Neural crest cell (in vitro differentiated cells): ENCODE measurements around the gene TFEC. TPM values are rescaled to one million over a fixed set of nuclear protein-coding genes. Genes with fewer than 3 reads are reported as not detected.

Experiments
- DNase-seq: peaks from one replicate; pipeline ENCODE4 v3.0.0; 2021; ENCODE audit warnings: low read depth, mixed read lengths, low spot score
- H3K27ac Mint-ChIP-seq: one replicate; pipeline ENCODE4 v1.8.0; 2021; ENCODE audit warnings: mild to moderate bottlenecking, mixed read lengths; ENCODE audit not compliant: unreplicated experiment
- H3K27me3 Mint-ChIP-seq: 2 replicates; pipeline ENCODE4 v1.8.0; 2021; ENCODE audit warnings: low read depth, mild to moderate bottlenecking, mixed read lengths
- H3K36me3 Mint-ChIP-seq: 2 replicates; pipeline ENCODE4 v1.8.0; 2021; ENCODE audit warnings: low read depth, mild to moderate bottlenecking, mixed read lengths
- H3K4me1 Mint-ChIP-seq: 2 replicates; pipeline ENCODE4 v1.8.0; 2021; ENCODE audit warnings: mixed read lengths
- H3K4me3 Mint-ChIP-seq: one replicate; pipeline ENCODE4 v1.8.0; 2021; ENCODE audit warnings: mild to moderate bottlenecking, mixed read lengths
- H3K9me3 Mint-ChIP-seq: 2 replicates; pipeline ENCODE4 v1.8.0; 2021; ENCODE audit warnings: mixed read lengths
- total RNA-seq: library from RNA; stranded (reverse); gene quantifications from 2 replicates; pipeline ENCODE4 v1.2.1, GENCODE V29; 2021
- TF ChIP-seq, protein P1 (sequence below): fragments of 200-600 bp; sonication (generic); conservative IDR thresholded peaks from 2 replicates; pipeline ENCODE4 v1.5.0; 2021; ENCODE audit warnings: antibody characterized with exemption, mild to moderate bottlenecking

Gene TFEC
- total RNA-seq, 1 donor from 2014 or later: not detected

DNA sequence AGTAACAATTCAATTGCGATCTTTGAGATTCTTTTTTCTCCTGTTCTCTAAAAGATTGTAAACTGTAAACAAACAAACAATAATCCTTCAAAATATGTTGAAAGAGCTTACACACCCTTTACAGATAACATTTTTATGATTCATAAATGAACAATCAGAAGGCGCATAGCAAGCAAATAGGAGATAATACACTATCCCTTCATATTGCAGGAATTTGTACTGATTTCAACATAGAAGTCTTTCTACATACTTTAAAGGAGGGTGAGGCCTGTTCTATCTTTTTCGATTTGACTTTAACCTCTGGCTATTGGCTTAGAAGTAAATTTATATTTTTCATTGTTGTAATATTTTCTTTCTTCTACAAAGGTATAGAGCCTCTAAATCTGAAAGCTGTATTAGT lies 57.2 kb downstream of the TFEC start:
- Mint-ChIP-seq H3K36me3 (no peaks in the 10 kb centered on the region), H3K27me3 (no peaks in the 10 kb centered on the region)
- no peak for DNase-seq

DNA sequence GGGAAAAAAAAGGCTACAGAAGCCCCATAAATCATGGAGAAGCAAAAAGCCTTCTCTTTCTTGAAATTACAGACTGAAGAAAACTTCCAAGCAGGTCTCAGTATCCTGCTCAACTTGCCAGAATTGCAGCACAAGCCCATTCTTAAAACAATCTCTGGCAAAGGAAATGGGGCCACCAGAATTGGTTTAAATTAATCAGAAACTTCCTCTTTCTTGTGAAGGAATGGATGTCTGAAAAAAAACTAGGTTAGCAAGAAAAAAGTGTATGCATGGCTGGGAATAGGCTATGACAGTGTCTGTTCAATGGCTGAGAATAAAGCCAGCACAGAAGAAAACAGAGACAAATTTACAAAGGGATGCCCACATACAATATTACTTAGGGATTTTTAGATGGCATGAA lies 59.1 kb downstream of the TFEC start:
- Mint-ChIP-seq H3K4me1 (peaks cover 5% of the 10 kb centered on the region), H3K9me3 (peaks cover 2% of the 10 kb centered on the region), H3K27ac (no peak overlapping the region), H3K4me3 (no peak overlapping the region), H3K27me3 (no peaks in the 10 kb centered on the region), H3K36me3 (no peaks in the 10 kb centered on the region)
- TF ChIP-seq, protein P1, sequence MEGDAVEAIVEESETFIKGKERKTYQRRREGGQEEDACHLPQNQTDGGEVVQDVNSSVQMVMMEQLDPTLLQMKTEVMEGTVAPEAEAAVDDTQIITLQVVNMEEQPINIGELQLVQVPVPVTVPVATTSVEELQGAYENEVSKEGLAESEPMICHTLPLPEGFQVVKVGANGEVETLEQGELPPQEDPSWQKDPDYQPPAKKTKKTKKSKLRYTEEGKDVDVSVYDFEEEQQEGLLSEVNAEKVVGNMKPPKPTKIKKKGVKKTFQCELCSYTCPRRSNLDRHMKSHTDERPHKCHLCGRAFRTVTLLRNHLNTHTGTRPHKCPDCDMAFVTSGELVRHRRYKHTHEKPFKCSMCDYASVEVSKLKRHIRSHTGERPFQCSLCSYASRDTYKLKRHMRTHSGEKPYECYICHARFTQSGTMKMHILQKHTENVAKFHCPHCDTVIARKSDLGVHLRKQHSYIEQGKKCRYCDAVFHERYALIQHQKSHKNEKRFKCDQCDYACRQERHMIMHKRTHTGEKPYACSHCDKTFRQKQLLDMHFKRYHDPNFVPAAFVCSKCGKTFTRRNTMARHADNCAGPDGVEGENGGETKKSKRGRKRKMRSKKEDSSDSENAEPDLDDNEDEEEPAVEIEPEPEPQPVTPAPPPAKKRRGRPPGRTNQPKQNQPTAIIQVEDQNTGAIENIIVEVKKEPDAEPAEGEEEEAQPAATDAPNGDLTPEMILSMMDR: no peak
- DNase-seq: no peak

More for the DNA sequence above, 57.2 kb downstream of the TFEC start:
- peaks cover 5% of the 10 kb centered on the region for H3K4me1 Mint-ChIP-seq
- peaks cover 2% of the 10 kb centered on the region for H3K9me3 Mint-ChIP-seq
- H3K27ac Mint-ChIP-seq: no peak overlapping the region
- TF ChIP-seq, protein P1: no peak
- no peak overlapping the region for H3K4me3 Mint-ChIP-seq

DNA sequence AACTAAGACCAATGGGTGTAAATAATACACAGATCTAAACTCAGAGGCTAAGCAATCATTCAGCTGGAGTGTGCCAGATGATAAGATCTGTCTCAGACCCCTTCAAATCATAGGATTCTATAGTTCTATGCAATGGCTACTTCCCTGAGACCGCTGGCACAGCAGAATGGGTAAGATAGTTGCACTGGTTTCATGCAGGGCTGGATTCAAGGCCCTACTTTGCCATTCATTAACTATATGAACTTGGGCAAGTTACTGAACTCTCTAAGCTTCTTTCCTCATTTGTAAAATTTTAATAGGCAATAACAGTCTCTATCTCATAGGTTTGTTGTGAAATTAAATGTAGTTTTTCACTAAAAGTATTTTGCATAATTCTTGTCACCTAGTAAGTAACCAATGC lies 62.0 kb downstream of the TFEC start:
- Mint-ChIP-seq H3K36me3 (no peaks in the 10 kb centered on the region), H3K27ac (no peak overlapping the region), H3K9me3 (peaks cover 2% of the 10 kb centered on the region), H3K4me3 (no peak overlapping the region), H3K27me3 (no peaks in the 10 kb centered on the region), H3K4me1 (peaks cover 5% of the 10 kb centered on the region)
- TF ChIP-seq, protein P1: no peak
- DNase-seq: no peak

DNA sequence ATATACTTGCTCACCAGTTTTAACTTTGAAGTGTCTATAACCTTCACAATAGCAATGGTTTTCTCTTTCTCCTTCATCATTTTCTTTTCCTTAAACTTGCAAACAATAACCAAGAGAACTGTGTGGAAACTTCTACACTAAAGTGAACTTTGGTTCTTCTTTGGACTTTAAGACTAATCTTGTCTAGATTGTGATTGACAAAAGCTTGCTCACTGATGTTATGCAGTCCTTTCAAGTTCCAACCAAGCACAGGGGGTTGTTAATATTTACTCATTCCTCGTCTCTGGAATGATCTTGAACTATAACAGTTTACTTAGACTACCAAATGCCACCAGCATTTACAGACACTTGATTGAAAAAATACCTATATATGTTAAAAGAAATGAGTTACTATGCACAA lies 62.4 kb downstream of the TFEC start:
- Mint-ChIP-seq H3K9me3 (peaks cover 2% of the 10 kb centered on the region), H3K27me3 (no peaks in the 10 kb centered on the region), H3K4me1 (peaks cover 5% of the 10 kb centered on the region), H3K4me3 (no peak overlapping the region), H3K36me3 (no peaks in the 10 kb centered on the region), H3K27ac (no peak overlapping the region)
- DNase-seq: no peak
- TF ChIP-seq, protein P1: no peak

DNA sequence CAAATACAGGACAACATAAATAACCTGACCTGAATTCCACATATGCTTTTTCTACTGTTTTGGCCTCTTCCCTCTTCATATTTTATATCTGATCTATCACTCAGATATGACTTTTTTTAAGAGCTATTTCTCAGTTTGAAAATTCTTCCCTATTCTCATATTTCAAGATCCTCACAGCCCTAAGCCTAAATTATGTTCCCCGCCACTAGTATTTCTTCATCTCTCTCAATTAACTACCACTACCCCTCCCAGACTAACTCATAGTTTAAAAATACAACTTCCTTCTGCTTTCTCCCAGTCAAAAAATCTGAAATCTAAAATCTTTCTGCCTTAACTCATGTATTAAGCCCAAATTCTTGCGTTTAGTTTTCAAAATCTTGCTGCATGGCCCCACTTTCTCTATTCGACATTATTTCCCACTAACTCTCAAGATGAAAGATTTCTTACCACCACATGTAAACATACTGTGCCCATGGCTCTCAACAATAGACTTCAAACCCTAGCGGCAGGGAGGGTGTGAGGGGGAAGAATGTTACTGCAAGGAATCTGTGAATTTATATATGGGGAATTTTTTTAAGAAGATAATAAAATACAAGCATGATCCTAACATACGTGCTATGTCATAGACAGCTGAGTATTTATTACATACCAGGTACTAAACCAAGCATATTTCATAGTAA lies 64.6 kb downstream of the TFEC start:
- peaks cover 2% of the 10 kb centered on the region for H3K9me3 Mint-ChIP-seq
- H3K4me1 Mint-ChIP-seq: peaks cover 5% of the 10 kb centered on the region
- DNase-seq: no peak
- no peaks in the 10 kb centered on the region for H3K27me3 Mint-ChIP-seq
- H3K4me3 Mint-ChIP-seq: no peak overlapping the region
- no peak overlapping the region for H3K27ac Mint-ChIP-seq
- H3K36me3 Mint-ChIP-seq: no peaks in the 10 kb centered on the region
- TF ChIP-seq, protein P1: no peak
